ENCODE measurements around the gene SYT9. TPM values are rescaled to one million over a fixed set of nuclear protein-coding genes. Genes with fewer than 3 reads are reported as not detected.
A peak's percentile ranks its signal among the peaks of the same experiment; 100 is the strongest.

SYT9 gene
- total and polyA plus RNA-seq, 8 donors: 0.10 to 0.89 (median 0.31) TPM; not detected in 3

- Histone ChIP-seq H3K27ac (no peak overlapping the region), H3K4me1 (peaks cover 21 to 25% (median 23%) of the 10 kb centered on the region in 4 donors), H3K4me3 (no peak overlapping the region), H3K27me3 (no peaks in the 10 kb centered on the region), H3K36me3 (no peaks in the 10 kb centered on the region), H3K9me3 (no peaks in the 10 kb centered on the region)
- no peak for DNase-seq
- TF ChIP-seq CTCF (IDR thresholded peaks at IDR 0.05) (no peak), POLR2A (IDR thresholded peaks at IDR 0.05) (no peak), POLR2AphosphoS5 (IDR thresholded peaks at IDR 0.05) (no peak), EP300 (IDR thresholded peaks at IDR 0.05) (no peak)
- intact Hi-C loops (cut with DNase I; ENCODE audit: low total_unique reads): loop anchor here (10.0 kb wide), 1 partner anchor 177 kb away; no protein-coding TSS in a partner anchor
- 55 to 73% (median 61%) methylated on average over 3 of the region's 3 CpGs for WGBS, 5 donors
These were observed 256.4 kb downstream of the SYT9 start for GRCh38 chr11:7508087-7508486.

GRCh38 chr11:7509966-7510365, 258.3 kb downstream of the SYT9 start:
- Histone ChIP-seq H3K27ac (no peak overlapping the region), H3K36me3 (no peaks in the 10 kb centered on the region), H3K9me3 (no peaks in the 10 kb centered on the region), H3K27me3 (no peaks in the 10 kb centered on the region), H3K4me1 (peaks cover 21 to 37% (median 34%) of the 10 kb centered on the region in 4 donors), H3K4me3 (no peak overlapping the region)
- 90 to 98% (median 97%) methylated on average over 2 of the region's 2 CpGs for WGBS, 5 donors
- TF ChIP-seq POLR2A (IDR thresholded peaks at IDR 0.05) (no peak), EP300 (IDR thresholded peaks at IDR 0.05) (no peak), CTCF (IDR thresholded peaks at IDR 0.05) (no peak), POLR2AphosphoS5 (IDR thresholded peaks at IDR 0.05) (no peak)
- intact Hi-C loops (cut with DNase I; ENCODE audit: low total_unique reads): loop anchor here (10.0 kb wide), 1 partner anchor 175 kb away; no protein-coding TSS in a partner anchor
- no peak for DNase-seq

GRCh38 chr11:7511401-7511800, 259.7 kb downstream of the SYT9 start:
- Histone ChIP-seq H3K27ac (peak overlapping the region; percentile 27 to 91 (median 89)), H3K4me1 (peaks cover 21 to 47% (median 41%) of the 10 kb centered on the region in 4 donors), H3K27me3 (no peaks in the 10 kb centered on the region), H3K4me3 (no peak overlapping the region), H3K36me3 (no peaks in the 10 kb centered on the region), H3K9me3 (no peaks in the 10 kb centered on the region)
- intact Hi-C loops (cut with DNase I; ENCODE audit: low total_unique reads): no loop called here
- TF ChIP-seq POLR2A (IDR thresholded peaks at IDR 0.05): no peak
- no peak for TF ChIP-seq CTCF (IDR thresholded peaks at IDR 0.05)
- peak in 2 of 3 donors; percentile 18 to 37 for TF ChIP-seq POLR2AphosphoS5 (IDR thresholded peaks at IDR 0.05)
- peak; percentile 73 to 80 for DNase-seq
- 11 to 25% (median 17%) methylated on average over 5 of the region's 5 CpGs for WGBS, 5 donors

GRCh38 chr11:7512525-7513233, 261.0 kb downstream of the SYT9 start:
- peak in 2 of 3 donors; percentile 34 to 42 for TF ChIP-seq POLR2AphosphoS5 (IDR thresholded peaks at IDR 0.05)
- no peak for TF ChIP-seq EP300 (IDR thresholded peaks at IDR 0.05)
- 8 to 19% (median 10%) methylated on average over 13 to 18 of the region's 18 CpGs for WGBS, 5 donors
- no peaks in the 10 kb centered on the region for H3K36me3 ChIP-seq
- intact Hi-C loops (cut with DNase I; ENCODE audit: low total_unique reads): no loop called here
- DNase-seq: peak; percentile 79 to 83
- H3K4me1 ChIP-seq: peaks cover 21 to 47% (median 41%) of the 10 kb centered on the region in 4 donors
- H3K9me3 ChIP-seq: no peaks in the 10 kb centered on the region
- H3K4me3 ChIP-seq: peak overlapping the region; percentile 65 to 86 (median 70)
- H3K27me3 ChIP-seq: no peaks in the 10 kb centered on the region
- H3K27ac ChIP-seq: peak overlapping the region; percentile 86 to 91 (median 89)

All from stomach (tissue), 9 donors.